Erythroblast (primary cell): ENCODE data around the gene HMGCS2.

ENCODE experiments used
- GATA1 ChIP-seq: IDR thresholded peaks from 2 replicates; pipeline ENCODE4 v1.6.1; 2011; ENCODE audit warnings: low read depth, mild to moderate bottlenecking, control low read depth, low read length, moderate library complexity
- POLR2A ChIP-seq: IDR thresholded peaks from 2 replicates; pipeline ENCODE4 v1.6.1; 2011; ENCODE audit warnings: mild to moderate bottlenecking, low read length

GRCh38 chr1:119815928-119816327, 47.2 kb upstream of the HMGCS2 start:
- TF ChIP-seq POLR2A (no peak), GATA1 (no peak)
